K562 (cell line): ENCODE data around the gene STX18. TPM values are rescaled to one million over a fixed set of nuclear protein-coding genes. Genes with fewer than 3 reads are reported as not detected.

ENCODE experiments used
- ETS2 ChIP-seq: IDR thresholded peaks from 2 replicates; pipeline ENCODE4 v1.6.1; 2016; ENCODE audit warnings: borderline replicate concordance, missing genetic modification characterization, mild to moderate bottlenecking, moderate library complexity, missing compliant biosample characterization; ENCODE audit not compliant: poor library complexity, severe bottlenecking
- HIVEP1 ChIP-seq: fragments of 250-450 bp; sonication (Bioruptor Pico); IDR thresholded peaks from 2 replicates; pipeline ENCODE4 v1.4.0; 2020; ENCODE audit warnings: mild to moderate bottlenecking
- polyA plus RNA-seq, 8 experiments: library from polyadenylated mRNA; depleted of rRNA in 4 of 8; stranded (reverse) in 5 of 8; unstranded in 3 of 8; fragments of >200 nt; fragmentation: Nextera tagmentation in 2 of 8; fragmentation: Illumina TruSeq in 1 of 8; extraction: Ambion mirVana in 2 of 8; extraction: Trizol in 1 of 8; gene quantifications; 2 replicates each; pipeline versions ENCODE4 v1.2.1 to v1.2.3, GENCODE V29; 2011 to 2014; ENCODE audit warnings: inconsistent platforms in 1 of 8, missing spikeins in 1 of 8
- total RNA-seq, 7 experiments: library from RNA; depleted of rRNA in 6 of 7; stranded (reverse); fragments of >200 nt in 6 of 7; fragmentation: Illumina TruSeq in 2 of 7; extraction: Trizol in 2 of 7; gene quantifications; 2 replicates each; pipeline versions ENCODE4 v1.2.1 to v1.2.3, GENCODE V29; 2011 to 2021; ENCODE audit warnings: low replicate concordance in 1 of 7
- TF ChIP-seq, protein P1 (sequence below), 2 experiments: fragments of 450-650 bp in 1 of 2; sonication (generic) in 1 of 2; formaldehyde crosslinking in 1 of 2; IDR thresholded peaks; 2 replicates each; pipeline versions ENCODE4 v1.7.1 to v1.9.0; 2016 to 2022; ENCODE audit warnings: inconsistent platforms in 1 of 2, mild to moderate bottlenecking in 1 of 2, missing genetic modification reagents in 1 of 2
- TF ChIP-seq, protein P2 (sequence below): fragments of 250-450 bp; sonication (Bioruptor Pico); IDR thresholded peaks from 2 replicates; pipeline ENCODE4 v1.4.0; 2020; ENCODE audit warnings: mild to moderate bottlenecking, moderate library complexity

The STX18 gene
- total and polyA plus RNA-seq, 9 of the 15 experiments (the other 6 are each of a cell fraction or from before 2014, with no cell fraction given): 6.2 to 41.7 (median 22.7) TPM

DNA sequence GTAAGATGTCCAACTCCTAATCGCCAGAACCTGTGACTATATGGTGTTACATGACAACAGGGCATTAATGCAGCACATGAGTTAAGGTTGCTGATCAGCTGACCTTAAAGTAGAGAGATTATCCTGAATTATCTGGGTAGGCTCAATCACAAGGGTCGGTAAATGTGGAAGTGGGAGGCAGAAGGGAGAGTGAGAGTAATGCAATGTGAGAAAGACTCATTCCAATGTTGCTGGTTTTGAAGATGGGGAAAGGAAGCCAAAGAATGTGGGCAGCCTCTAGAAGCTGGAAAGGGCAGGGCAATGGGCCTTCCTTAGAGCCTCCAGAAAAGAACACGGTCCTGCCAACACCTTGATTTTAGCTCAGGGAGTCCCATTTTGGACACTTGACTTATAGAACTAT, 67.4 kb downstream of the STX18 start (continued):
- TF ChIP-seq, protein P1, sequence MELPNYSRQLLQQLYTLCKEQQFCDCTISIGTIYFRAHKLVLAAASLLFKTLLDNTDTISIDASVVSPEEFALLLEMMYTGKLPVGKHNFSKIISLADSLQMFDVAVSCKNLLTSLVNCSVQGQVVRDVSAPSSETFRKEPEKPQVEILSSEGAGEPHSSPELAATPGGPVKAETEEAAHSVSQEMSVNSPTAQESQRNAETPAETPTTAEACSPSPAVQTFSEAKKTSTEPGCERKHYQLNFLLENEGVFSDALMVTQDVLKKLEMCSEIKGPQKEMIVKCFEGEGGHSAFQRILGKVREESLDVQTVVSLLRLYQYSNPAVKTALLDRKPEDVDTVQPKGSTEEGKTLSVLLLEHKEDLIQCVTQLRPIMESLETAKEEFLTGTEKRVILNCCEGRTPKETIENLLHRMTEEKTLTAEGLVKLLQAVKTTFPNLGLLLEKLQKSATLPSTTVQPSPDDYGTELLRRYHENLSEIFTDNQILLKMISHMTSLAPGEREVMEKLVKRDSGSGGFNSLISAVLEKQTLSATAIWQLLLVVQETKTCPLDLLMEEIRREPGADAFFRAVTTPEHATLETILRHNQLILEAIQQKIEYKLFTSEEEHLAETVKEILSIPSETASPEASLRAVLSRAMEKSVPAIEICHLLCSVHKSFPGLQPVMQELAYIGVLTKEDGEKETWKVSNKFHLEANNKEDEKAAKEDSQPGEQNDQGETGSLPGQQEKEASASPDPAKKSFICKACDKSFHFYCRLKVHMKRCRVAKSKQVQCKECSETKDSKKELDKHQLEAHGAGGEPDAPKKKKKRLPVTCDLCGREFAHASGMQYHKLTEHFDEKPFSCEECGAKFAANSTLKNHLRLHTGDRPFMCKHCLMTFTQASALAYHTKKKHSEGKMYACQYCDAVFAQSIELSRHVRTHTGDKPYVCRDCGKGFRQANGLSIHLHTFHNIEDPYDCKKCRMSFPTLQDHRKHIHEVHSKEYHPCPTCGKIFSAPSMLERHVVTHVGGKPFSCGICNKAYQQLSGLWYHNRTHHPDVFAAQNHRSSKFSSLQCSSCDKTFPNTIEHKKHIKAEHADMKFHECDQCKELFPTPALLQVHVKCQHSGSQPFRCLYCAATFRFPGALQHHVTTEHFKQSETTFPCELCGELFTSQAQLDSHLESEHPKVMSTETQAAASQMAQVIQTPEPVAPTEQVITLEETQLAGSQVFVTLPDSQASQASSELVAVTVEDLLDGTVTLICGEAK (IDR thresholded peaks at IDR 0.05): no peak
- TF ChIP-seq, protein P1 (CRISPR knock-in tag; IDR thresholded peaks at IDR 0.05): no peak
- TF ChIP-seq, protein P2, sequence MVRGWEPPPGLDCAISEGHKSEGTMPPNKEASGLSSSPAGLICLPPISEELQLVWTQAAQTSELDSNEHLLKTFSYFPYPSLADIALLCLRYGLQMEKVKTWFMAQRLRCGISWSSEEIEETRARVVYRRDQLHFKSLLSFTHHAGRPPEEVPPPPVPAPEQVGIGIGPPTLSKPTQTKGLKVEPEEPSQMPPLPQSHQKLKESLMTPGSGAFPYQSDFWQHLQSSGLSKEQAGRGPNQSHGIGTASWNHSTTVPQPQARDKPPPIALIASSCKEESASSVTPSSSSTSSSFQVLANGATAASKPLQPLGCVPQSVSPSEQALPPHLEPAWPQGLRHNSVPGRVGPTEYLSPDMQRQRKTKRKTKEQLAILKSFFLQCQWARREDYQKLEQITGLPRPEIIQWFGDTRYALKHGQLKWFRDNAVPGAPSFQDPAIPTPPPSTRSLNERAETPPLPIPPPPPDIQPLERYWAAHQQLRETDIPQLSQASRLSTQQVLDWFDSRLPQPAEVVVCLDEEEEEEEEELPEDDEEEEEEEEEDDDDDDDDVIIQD (CRISPR knock-in tag): no peak
- TF ChIP-seq HIVEP1 (CRISPR knock-in tag): no peak
- TF ChIP-seq ETS2 (tag): no peak
